Stimulated activated effector memory CD8-positive, alpha-beta T cell treated with anti-CD3 and anti-CD28 coated beads, Interleukin-12 subunit alpha, Interleukin-12 subunit beta, amount 100 ng/mL, for 72 hours (primary cell): ENCODE measurements around the gene ANO9.

Experiments used
- ATAC-seq: fragments of 150-1000 bp; cut with Tn5 transposase; 2 replicates; pipeline ENCODE4 v1.10.0; 2021
- DNase-seq, 2 donors: peaks; one replicate each; pipeline ENCODE4 v3.0.0; 2021 to 2022; ENCODE audit warnings: low spot score in 2 of 2
- H3K27ac Mint-ChIP-seq: one replicate; pipeline ENCODE4 v1.8.0; 2022; ENCODE audit warnings: mild to moderate bottlenecking, mixed read lengths
- H3K36me3 Mint-ChIP-seq: one replicate; pipeline ENCODE4 v1.8.0; 2022; ENCODE audit warnings: mild to moderate bottlenecking, mixed read lengths
- H3K4me1 Mint-ChIP-seq: one replicate; pipeline ENCODE4 v1.8.0; 2022; ENCODE audit warnings: mixed read lengths
- H3K4me3 Mint-ChIP-seq: one replicate; pipeline ENCODE4 v1.8.0; 2022; ENCODE audit warnings: mild to moderate bottlenecking, mixed read lengths
- H3K9me3 Mint-ChIP-seq: one replicate; pipeline ENCODE4 v1.8.0; 2022; ENCODE audit warnings: mixed read lengths

The ANO9 gene

GRCh38 chr11:385594-386351 is 56.0 kb downstream of the ANO9 start:
- Mint-ChIP-seq H3K36me3 (peaks cover 9% of the 10 kb centered on the region), H3K9me3 (peaks cover 4% of the 10 kb centered on the region), H3K4me1 (peaks cover 28% of the 10 kb centered on the region), H3K4me3 (no peak overlapping the region), H3K27ac (no peak overlapping the region)
- no peak for DNase-seq
- no peak for ATAC-seq

- DNase-seq (no peak), ATAC-seq (no peak)
- Mint-ChIP-seq H3K27ac (no peak overlapping the region), H3K36me3 (peaks cover 9% of the 10 kb centered on the region), H3K4me1 (peaks cover 28% of the 10 kb centered on the region), H3K4me3 (no peak overlapping the region), H3K9me3 (peaks cover 4% of the 10 kb centered on the region)
Measured at GRCh38 chr11:384511-384910, 57.3 kb downstream of the ANO9 start.

- H3K36me3 Mint-ChIP-seq: peaks cover 9% of the 10 kb centered on the region
- no peak for DNase-seq
- peak overlapping the region; percentile 50 for H3K27ac Mint-ChIP-seq
- no peak overlapping the region for H3K4me3 Mint-ChIP-seq
- H3K9me3 Mint-ChIP-seq: peaks cover 4% of the 10 kb centered on the region
- peaks cover 28% of the 10 kb centered on the region for H3K4me1 Mint-ChIP-seq
- no peak for ATAC-seq
Measured at GRCh38 chr11:383431-383830, 58.4 kb downstream of the ANO9 start.

DNA sequence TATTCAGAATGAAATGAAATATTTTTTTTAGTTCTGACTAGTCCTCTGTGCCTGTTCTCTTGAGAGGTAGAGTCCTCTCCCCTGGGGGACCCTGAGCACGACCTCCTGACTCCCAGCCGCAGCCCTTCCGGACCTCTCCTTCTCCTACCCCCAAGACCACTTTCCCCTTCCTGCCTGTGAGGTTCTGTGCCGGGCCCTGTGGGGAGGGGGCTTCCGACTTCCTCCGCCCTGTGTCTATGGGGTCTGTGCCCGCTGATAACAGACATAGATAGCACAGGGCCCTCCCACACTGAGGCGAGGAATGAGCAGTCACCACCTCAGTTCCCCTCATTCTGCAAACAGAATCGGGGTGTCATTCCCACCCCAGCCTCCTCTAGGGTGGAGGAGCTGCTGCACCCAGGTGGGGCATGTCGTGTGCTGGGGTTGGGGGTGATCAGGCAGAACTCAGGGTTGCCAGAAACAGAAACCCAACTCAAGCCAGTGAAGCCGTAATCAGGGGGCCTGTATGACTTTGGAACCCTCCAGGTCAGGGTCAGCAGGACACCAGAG is 59.7 kb downstream of the ANO9 start:
- ATAC-seq: no peak

DNA sequence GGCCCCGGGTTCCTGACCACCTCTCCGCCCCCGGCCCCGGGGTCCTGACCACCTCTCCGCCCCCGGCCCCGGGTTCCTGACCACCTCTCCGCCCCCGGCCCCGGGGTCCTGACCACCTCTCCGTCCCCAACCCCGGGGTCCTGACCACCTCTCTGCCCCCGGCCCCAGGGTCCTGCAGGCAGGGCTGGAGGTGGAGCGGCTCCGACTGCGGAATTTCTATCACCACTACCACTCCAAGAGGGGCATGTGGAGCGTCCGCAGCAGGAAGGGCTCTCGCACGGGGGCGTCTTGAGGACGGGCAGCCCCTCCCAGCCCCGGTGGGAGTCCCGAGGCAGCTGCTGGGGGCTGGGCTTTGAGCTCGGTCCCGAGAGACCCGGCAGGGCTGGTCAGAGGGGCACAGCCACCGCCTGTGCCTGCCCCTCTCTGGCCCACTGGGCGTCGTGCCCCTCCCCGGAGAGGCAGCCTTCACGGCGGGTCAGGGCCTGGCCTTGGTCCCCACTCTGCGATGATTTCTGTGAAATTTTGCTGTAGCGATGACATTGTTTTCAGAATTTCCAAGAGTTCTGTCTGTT is 60.2 kb downstream of the ANO9 start:
- Mint-ChIP-seq H3K4me1 (peaks cover 12% of the 10 kb centered on the region), H3K9me3 (no peaks in the 10 kb centered on the region), H3K27ac (peak overlapping the region; percentile 74), H3K4me3 (no peak overlapping the region), H3K36me3 (peaks cover 9% of the 10 kb centered on the region)
- no peak for DNase-seq
- no peak for ATAC-seq

More for the DNA sequence above, 59.7 kb downstream of the ANO9 start:
- H3K4me3 Mint-ChIP-seq: no peak overlapping the region
- H3K9me3 Mint-ChIP-seq: peaks cover 2% of the 10 kb centered on the region
- DNase-seq: no peak
- peak overlapping the region; percentile 74 for H3K27ac Mint-ChIP-seq
- peaks cover 15% of the 10 kb centered on the region for H3K4me1 Mint-ChIP-seq
- peaks cover 9% of the 10 kb centered on the region for H3K36me3 Mint-ChIP-seq

DNA sequence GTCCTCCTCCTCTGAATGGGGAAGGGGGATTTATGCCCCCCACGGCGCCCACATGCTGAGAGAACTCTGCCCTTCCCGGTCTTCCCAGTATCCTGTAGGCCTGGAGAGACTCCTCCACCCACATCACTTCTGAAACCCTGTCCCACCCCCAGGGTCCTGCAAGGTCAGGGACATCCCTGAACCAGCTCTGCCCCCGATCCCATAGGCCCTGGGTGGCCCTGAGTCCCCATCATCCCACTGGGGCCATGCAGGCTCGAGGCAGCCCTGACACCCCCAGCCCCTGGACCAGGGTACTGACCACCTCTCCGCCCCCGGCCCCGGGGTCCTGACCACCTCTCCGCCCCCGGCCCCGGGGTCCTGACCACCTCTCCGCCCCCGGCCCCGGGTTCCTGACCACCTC is 60.8 kb downstream of the ANO9 start:
- DNase-seq (no peak), ATAC-seq (no peak)
- peaks cover 12% of the 10 kb centered on the region for H3K4me1 Mint-ChIP-seq
- H3K4me3 Mint-ChIP-seq: no peak overlapping the region
- no peak overlapping the region for H3K27ac Mint-ChIP-seq
- H3K36me3 Mint-ChIP-seq: peaks cover 9% of the 10 kb centered on the region
- no peaks in the 10 kb centered on the region for H3K9me3 Mint-ChIP-seq

DNA sequence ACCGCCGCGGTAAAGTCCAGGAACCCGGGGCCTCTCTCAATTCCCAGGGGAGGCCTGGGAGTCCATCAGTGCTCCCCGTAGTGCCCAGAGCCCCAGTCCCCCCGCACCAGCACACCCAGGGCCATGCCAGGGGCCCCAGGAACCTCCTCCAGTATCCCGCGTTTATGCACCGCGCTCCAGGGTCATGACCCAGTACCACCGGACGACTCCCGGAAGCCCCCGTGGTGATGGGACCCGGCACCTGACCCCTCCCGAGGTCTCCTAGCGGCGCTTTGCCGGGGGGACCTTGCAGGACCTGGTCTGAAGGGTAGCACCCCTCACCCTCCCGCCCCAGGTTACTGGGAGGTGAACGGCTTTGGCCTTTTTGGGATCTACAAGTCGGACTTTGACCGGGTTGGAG is 61.3 kb downstream of the ANO9 start:
- no peak overlapping the region for H3K27ac Mint-ChIP-seq
- DNase-seq: no peak
- peaks cover 12% of the 10 kb centered on the region for H3K4me1 Mint-ChIP-seq
- peaks cover 9% of the 10 kb centered on the region for H3K36me3 Mint-ChIP-seq
- ATAC-seq: no peak
- H3K4me3 Mint-ChIP-seq: no peak overlapping the region
- H3K9me3 Mint-ChIP-seq: no peaks in the 10 kb centered on the region

GRCh38 chr11:380095-380480 is 61.7 kb downstream of the ANO9 start:
- peaks cover 9% of the 10 kb centered on the region for H3K36me3 Mint-ChIP-seq
- peaks cover 12% of the 10 kb centered on the region for H3K4me1 Mint-ChIP-seq
- H3K4me3 Mint-ChIP-seq: no peak overlapping the region
- H3K27ac Mint-ChIP-seq: no peak overlapping the region
- DNase-seq: no peak
- H3K9me3 Mint-ChIP-seq: no peaks in the 10 kb centered on the region
- ATAC-seq: no peak

GRCh38 chr11:379205-380094 is 62.4 kb downstream of the ANO9 start:
- H3K27ac Mint-ChIP-seq: no peak overlapping the region
- no peak overlapping the region for H3K4me3 Mint-ChIP-seq
- H3K36me3 Mint-ChIP-seq: peaks cover 9% of the 10 kb centered on the region
- peaks cover 12% of the 10 kb centered on the region for H3K4me1 Mint-ChIP-seq
- ATAC-seq: no peak
- no peak for DNase-seq
- no peaks in the 10 kb centered on the region for H3K9me3 Mint-ChIP-seq

GRCh38 chr11:377883-378500 is 63.8 kb downstream of the ANO9 start:
- ATAC-seq: no peak
- Mint-ChIP-seq H3K27ac (no peak overlapping the region), H3K4me1 (peaks cover 18% of the 10 kb centered on the region), H3K4me3 (no peak overlapping the region), H3K36me3 (peaks cover 2% of the 10 kb centered on the region), H3K9me3 (no peaks in the 10 kb centered on the region)
- DNase-seq: no peak

- Mint-ChIP-seq H3K4me1 (peaks cover 15% of the 10 kb centered on the region), H3K36me3 (no peaks in the 10 kb centered on the region), H3K27ac (no peak overlapping the region), H3K9me3 (no peaks in the 10 kb centered on the region), H3K4me3 (no peak overlapping the region)
- ATAC-seq (peak; percentile 12), DNase-seq (no peak)
Measured at GRCh38 chr11:377174-377865, 64.5 kb downstream of the ANO9 start.

DNA sequence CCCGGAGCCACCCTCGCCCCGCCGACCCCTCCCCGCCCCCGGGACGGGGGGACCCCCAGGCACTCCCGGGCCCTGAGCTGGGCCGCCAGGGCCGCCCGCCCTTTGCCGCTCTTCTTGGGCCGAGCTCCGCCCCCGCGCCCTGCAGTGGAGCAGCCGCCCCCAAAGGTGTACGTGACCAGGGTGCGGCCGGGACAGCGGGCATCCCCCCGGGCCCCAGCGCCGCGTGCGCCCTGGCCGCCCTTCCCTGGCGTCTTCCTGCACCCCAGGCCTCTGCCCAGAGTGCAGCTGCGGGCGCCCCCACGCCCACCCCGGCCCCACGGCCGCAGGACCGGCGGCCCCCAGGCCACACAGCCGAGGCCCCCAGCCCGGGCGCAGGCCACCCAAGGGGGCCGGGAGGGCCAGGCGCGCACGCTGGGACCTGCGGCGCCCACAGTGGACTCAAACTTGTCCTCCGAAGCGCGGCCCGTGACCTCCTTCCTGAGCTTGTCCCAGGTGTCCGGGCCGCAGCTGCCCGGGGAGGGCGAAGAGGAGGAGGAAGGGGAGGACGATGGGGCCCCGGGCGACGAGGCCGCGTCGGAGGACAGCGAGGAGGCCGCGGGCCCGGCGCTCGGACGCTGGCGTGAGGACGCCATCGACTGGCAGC is 65.2 kb downstream of the ANO9 start:
- no peak for DNase-seq
- peaks cover 10% of the 10 kb centered on the region for H3K4me1 Mint-ChIP-seq
- no peak overlapping the region for H3K4me3 Mint-ChIP-seq
- H3K9me3 Mint-ChIP-seq: no peaks in the 10 kb centered on the region
- no peak for ATAC-seq
- no peaks in the 10 kb centered on the region for H3K36me3 Mint-ChIP-seq
- no peak overlapping the region for H3K27ac Mint-ChIP-seq

- Mint-ChIP-seq H3K27ac (no peak overlapping the region), H3K4me3 (no peak overlapping the region), H3K36me3 (peaks cover 4% of the 10 kb centered on the region), H3K9me3 (no peaks in the 10 kb centered on the region), H3K4me1 (peaks cover 10% of the 10 kb centered on the region)
- no peak for DNase-seq
- no peak for ATAC-seq
Measured at GRCh38 chr11:375065-376025, 66.5 kb downstream of the ANO9 start.
